A673 (cell line): Measurements from ENCODE around the gene EDNRA. TPM values are rescaled to one million over a fixed set of nuclear protein-coding genes. Genes with fewer than 3 reads are reported as not detected.
A peak's percentile ranks its signal among the peaks of the same experiment; 100 is the strongest.

Experiments
- BruUV-seq: library from RNA; stranded (reverse); fragments of 400-500 nt; replicated peaks from 2 replicates; lab custom pipeline; 2021; lab: Mats Ljungman, UMichigan
- CTCF ChIA-PET: fragments of 300-600 bp; sonication (Branson Sonifier 250); formaldehyde crosslinking; loops from one replicate; lab custom pipeline; 2022; ENCODE audit warnings: antibody characterized with exemption; lab: Charles Lee
- POLR2A ChIA-PET: fragments of 300-600 bp; sonication (Branson Sonifier 250); formaldehyde crosslinking; loops from one replicate; lab custom pipeline; 2022; ENCODE audit warnings: antibody characterized with exemption; ENCODE audit not compliant: low non-redundant PET; lab: Charles Lee
- DNase-seq: peaks from one replicate; pipeline ENCODE4 v3.0.0-alpha.2; 2015; ENCODE audit warnings: low spot score
- H3K27ac ChIP-seq: fragments of 200-600 bp; sonication (generic); 2 replicates; pipeline ENCODE4 v1.5.1; 2016; ENCODE audit warnings: mixed run types, low read depth, mild to moderate bottlenecking, mixed read lengths, antibody characterized with exemption, low read length; ENCODE audit not compliant: poor library complexity, severe bottlenecking
- H3K27me3 ChIP-seq: fragments of 200-600 bp; sonication (generic); replicated peaks from 2 replicates; pipeline ENCODE4 v1.6.1; 2017; ENCODE audit warnings: mixed run types, low read depth, mild to moderate bottlenecking, mixed read lengths, antibody characterized with exemption, low read length; ENCODE audit not compliant: insufficient read depth, poor library complexity
- H3K36me3 ChIP-seq: fragments of 200-600 bp; sonication (generic); 2 replicates; pipeline ENCODE4 v1.6.1; 2016; ENCODE audit warnings: mixed run types, mild to moderate bottlenecking, mixed read lengths, antibody characterized with exemption, low read length; ENCODE audit not compliant: insufficient read depth, poor library complexity, severe bottlenecking
- H3K4me1 ChIP-seq: fragments of 200-600 bp; sonication (generic); 2 replicates; pipeline ENCODE4 v1.6.1; 2017; ENCODE audit warnings: mixed run types, mild to moderate bottlenecking, mixed read lengths, antibody characterized with exemption, low read length; ENCODE audit not compliant: insufficient read depth, poor library complexity, severe bottlenecking
- H3K4me3 ChIP-seq: fragments of 200-600 bp; sonication (generic); 2 replicates; pipeline ENCODE4 v1.5.1; 2016; ENCODE audit warnings: low read depth, mixed run types, mild to moderate bottlenecking, mixed read lengths, low read length; ENCODE audit not compliant: poor library complexity, severe bottlenecking
- H3K9me3 ChIP-seq: fragments of 200-600 bp; sonication (generic); 2 replicates; pipeline ENCODE4 v1.6.1; 2016; ENCODE audit warnings: mixed run types, low read depth, mild to moderate bottlenecking, mixed read lengths, antibody characterized with exemption, low read length; ENCODE audit not compliant: poor library complexity, severe bottlenecking
- CTCF ChIP-seq: fragments of 300-800, 200-600 bp; sonication (generic); conservative IDR thresholded peaks from 2 replicates; pipeline ENCODE4 v1.5.1; 2017; ENCODE audit warnings: low read depth, mild to moderate bottlenecking, antibody characterized with exemption, low read length, moderate library complexity, mixed read lengths
- EZH2 ChIP-seq: fragments of 200-600 bp; sonication (generic); IDR thresholded peaks from 2 replicates; pipeline ENCODE4 v1.6.1; 2017; ENCODE audit warnings: borderline replicate concordance, low read depth, mild to moderate bottlenecking, mixed read lengths, antibody characterized with exemption, low read length; ENCODE audit not compliant: poor library complexity, severe bottlenecking
- intact Hi-C: fragments of 100-400 bp; cut with micrococcal nuclease; formaldehyde crosslinking; loops from one replicate; pipeline ENCODE4 v1.10.0; 2022; ENCODE audit not compliant: unreplicated experiment
- total RNA-seq: library from RNA; stranded (reverse); gene quantifications from 2 replicates; pipeline ENCODE4 v1.2.3, GENCODE V29; 2021

The EDNRA gene
- total RNA-seq, 1 experiment from 2014 or later: 23.9 TPM

DNA sequence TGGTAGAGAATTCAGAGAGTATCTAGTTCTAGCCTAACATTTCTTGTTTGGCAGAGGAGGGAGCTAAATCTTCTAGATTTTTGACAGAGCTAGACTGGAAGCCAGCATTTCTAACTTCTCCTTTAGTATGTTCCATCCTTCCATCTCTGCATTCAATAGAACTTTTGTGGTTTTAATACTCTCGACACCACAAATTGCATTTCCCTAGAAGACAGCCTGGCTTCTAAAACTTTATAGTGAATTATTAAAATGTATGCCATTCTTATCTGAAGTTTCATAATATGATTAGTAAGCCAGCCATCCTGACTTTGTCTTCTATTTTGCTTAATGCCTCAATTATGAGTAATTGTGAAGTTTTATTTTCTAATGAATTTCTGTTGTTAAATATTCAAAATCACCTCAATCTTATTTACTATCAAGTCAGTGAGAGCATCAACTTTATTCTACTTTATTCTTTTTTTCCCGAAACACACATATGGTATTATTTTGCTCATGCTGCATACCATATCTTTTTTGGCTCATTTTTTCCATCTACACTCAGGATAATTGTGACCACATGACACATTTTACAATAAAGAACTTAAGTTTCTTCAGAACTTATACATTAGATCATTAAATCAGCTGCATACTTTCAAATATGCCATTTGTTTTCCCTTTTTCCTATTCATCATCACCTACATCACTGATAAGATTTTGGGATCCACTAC is 30.2 kb downstream of the EDNRA start:
- no TSS peak for BruUV-seq
- Histone ChIP-seq H3K4me3 (no peak overlapping the region), H3K4me1 (peaks cover 42% of the 10 kb centered on the region), H3K9me3 (no peaks in the 10 kb centered on the region), H3K27me3 (no peaks in the 10 kb centered on the region), H3K27ac (no peak overlapping the region), H3K36me3 (no peaks in the 10 kb centered on the region)
- DNase-seq: no peak
- POLR2A ChIA-PET: no interaction called here
- intact Hi-C loops: loop anchor here (10.0 kb wide), 1 partner anchor 354 kb away; no protein-coding TSS in a partner anchor
- CTCF ChIA-PET: no interaction called here
- no peak for TF ChIP-seq EZH2
- no peak for TF ChIP-seq CTCF

- TF ChIP-seq EZH2: no peak
- TF ChIP-seq CTCF: no peak
- POLR2A ChIA-PET: no interaction called here
- BruUV-seq: no TSS peak
- Histone ChIP-seq H3K27ac (no peak overlapping the region), H3K36me3 (no peaks in the 10 kb centered on the region), H3K4me1 (peaks cover 48% of the 10 kb centered on the region), H3K27me3 (no peaks in the 10 kb centered on the region), H3K4me3 (no peak overlapping the region), H3K9me3 (no peaks in the 10 kb centered on the region)
- no peak for DNase-seq
- intact Hi-C loops: loop anchor here (10.0 kb wide), 1 partner anchor 352 kb away; no protein-coding TSS in a partner anchor
- CTCF ChIA-PET: interaction anchor here (0.6 kb wide), 1 partner anchor 414 kb away, joined by 3 read pairs; no protein-coding TSS in a partner anchor
Measured at GRCh38 chr4:147513091-147513490, 32.2 kb downstream of the EDNRA start.

- ChIA-PET POLR2A (no interaction called here), CTCF (no interaction called here)
- Histone ChIP-seq H3K4me3 (no peak overlapping the region), H3K27ac (no peak overlapping the region), H3K27me3 (no peaks in the 10 kb centered on the region), H3K4me1 (peaks cover 54% of the 10 kb centered on the region), H3K36me3 (no peaks in the 10 kb centered on the region), H3K9me3 (no peaks in the 10 kb centered on the region)
- intact Hi-C loops: loop anchor here (10.0 kb wide), 1 partner anchor 351 kb away; no protein-coding TSS in a partner anchor
- TF ChIP-seq EZH2: no peak
- peak; percentile 27; the same call in 1 of the 2 replicates for TF ChIP-seq CTCF
- BruUV-seq: no TSS peak
- DNase-seq: no peak
Measured at GRCh38 chr4:147513952-147514351, 33.1 kb downstream of the EDNRA start.
